Osteoblast (primary cell): ENCODE measurements around the gene TECTB. TPM values are rescaled to one million over a fixed set of nuclear protein-coding genes. Genes with fewer than 3 reads are reported as not detected.

Source experiments
- DNase-seq: peaks from one replicate; pipeline ENCODE4 v3.0.0; 2011; ENCODE audit warnings: low spot score, mixed read lengths; ENCODE audit not compliant: insufficient read length; ENCODE audit errors: missing footprints
- H2AFZ ChIP-seq: 2 replicates; pipeline ENCODE4 v1.6.0; 2011; ENCODE audit warnings: mild to moderate bottlenecking, low read length
- H3K27ac ChIP-seq: 2 replicates; pipeline ENCODE4 v1.5.1; 2011; ENCODE audit warnings: mild to moderate bottlenecking, low read depth, low read length, moderate library complexity
- H3K27me3 ChIP-seq: 2 replicates; pipeline ENCODE4 v1.6.0; 2012; ENCODE audit warnings: mild to moderate bottlenecking, control low read depth, inconsistent platforms, low read length, moderate library complexity; ENCODE audit not compliant: insufficient read depth
- H3K36me3 ChIP-seq: 2 replicates; pipeline ENCODE4 v1.5.1; 2011; ENCODE audit warnings: mild to moderate bottlenecking, low read length, control low read depth, moderate library complexity; ENCODE audit not compliant: insufficient read depth
- H3K4me1 ChIP-seq: 2 replicates; pipeline ENCODE4 v1.5.1; 2011; ENCODE audit warnings: mild to moderate bottlenecking, low read length, control low read depth, moderate library complexity; ENCODE audit not compliant: insufficient read depth
- H3K4me2 ChIP-seq: 2 replicates; pipeline ENCODE4 v1.6.0; 2011; ENCODE audit warnings: mild to moderate bottlenecking, low read length; ENCODE audit not compliant: insufficient read depth
- H3K4me3 ChIP-seq: fragments of 200-600 bp; sonication (generic); 3 replicates; pipeline ENCODE4 v1.5.1; 2012; ENCODE audit warnings: mild to moderate bottlenecking, low read length, inconsistent platforms; ENCODE audit not compliant: insufficient read depth
- H3K79me2 ChIP-seq: 2 replicates; pipeline ENCODE4 v1.6.0; 2012; ENCODE audit warnings: mild to moderate bottlenecking, low read length, control low read depth, inconsistent platforms; ENCODE audit not compliant: insufficient read depth
- H3K9me3 ChIP-seq: 2 replicates; pipeline ENCODE4 v1.5.1; 2011; ENCODE audit warnings: low read depth, low read length, control low read depth
- H4K20me1 ChIP-seq: 2 replicates; pipeline ENCODE4 v1.6.0; 2012; ENCODE audit warnings: mild to moderate bottlenecking, low read length, control low read depth; ENCODE audit not compliant: insufficient read depth
- total RNA-seq: library from RNA; depleted of rRNA; stranded (reverse); fragments of >200 nt; gene quantifications from 2 replicates; pipeline ENCODE4 v1.2.3, GENCODE V29; 2012
- TF ChIP-seq, protein P1 (sequence below): IDR thresholded peaks from 2 replicates; pipeline ENCODE4 v1.5.1; 2011; ENCODE audit warnings: mild to moderate bottlenecking, low read depth, low read length, moderate library complexity; ENCODE audit errors: extremely low read depth

The TECTB gene
- total RNA-seq, 1 donor, result not detected

DNA sequence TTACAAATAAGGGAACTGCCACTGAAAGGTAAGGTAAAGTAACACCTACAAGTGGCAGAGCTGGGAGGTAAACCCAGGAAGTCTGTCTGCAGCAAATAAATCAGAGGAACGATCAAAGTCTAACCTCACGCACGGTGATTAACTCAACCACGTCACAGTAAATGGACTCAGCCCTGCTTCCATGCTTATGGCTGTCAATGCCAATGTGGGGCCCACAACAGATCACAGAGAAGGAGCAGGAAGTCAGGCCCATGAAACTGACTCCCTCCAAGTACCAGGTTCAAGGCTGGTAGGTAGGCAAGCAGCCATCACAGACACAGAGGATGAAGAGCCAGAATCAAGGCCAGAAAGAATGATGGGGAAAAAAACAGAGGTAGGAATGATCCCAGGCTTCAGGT, 52.7 kb downstream of the TECTB start:
- H3K4me2 ChIP-seq, result no peak overlapping the region
- no peaks in the 10 kb centered on the region for H4K20me1 ChIP-seq
- no peaks in the 10 kb centered on the region for H3K36me3 ChIP-seq
- H3K27ac ChIP-seq, result no peak overlapping the region
- H3K4me1 ChIP-seq, result no peaks in the 10 kb centered on the region
- TF ChIP-seq, protein P1, sequence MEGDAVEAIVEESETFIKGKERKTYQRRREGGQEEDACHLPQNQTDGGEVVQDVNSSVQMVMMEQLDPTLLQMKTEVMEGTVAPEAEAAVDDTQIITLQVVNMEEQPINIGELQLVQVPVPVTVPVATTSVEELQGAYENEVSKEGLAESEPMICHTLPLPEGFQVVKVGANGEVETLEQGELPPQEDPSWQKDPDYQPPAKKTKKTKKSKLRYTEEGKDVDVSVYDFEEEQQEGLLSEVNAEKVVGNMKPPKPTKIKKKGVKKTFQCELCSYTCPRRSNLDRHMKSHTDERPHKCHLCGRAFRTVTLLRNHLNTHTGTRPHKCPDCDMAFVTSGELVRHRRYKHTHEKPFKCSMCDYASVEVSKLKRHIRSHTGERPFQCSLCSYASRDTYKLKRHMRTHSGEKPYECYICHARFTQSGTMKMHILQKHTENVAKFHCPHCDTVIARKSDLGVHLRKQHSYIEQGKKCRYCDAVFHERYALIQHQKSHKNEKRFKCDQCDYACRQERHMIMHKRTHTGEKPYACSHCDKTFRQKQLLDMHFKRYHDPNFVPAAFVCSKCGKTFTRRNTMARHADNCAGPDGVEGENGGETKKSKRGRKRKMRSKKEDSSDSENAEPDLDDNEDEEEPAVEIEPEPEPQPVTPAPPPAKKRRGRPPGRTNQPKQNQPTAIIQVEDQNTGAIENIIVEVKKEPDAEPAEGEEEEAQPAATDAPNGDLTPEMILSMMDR, result no peak
- no peaks in the 10 kb centered on the region for H3K79me2 ChIP-seq
- peaks cover 5% of the 10 kb centered on the region for H3K27me3 ChIP-seq
- no peak for DNase-seq
- H2AFZ ChIP-seq, result no peak overlapping the region
- no peak overlapping the region for H3K4me3 ChIP-seq
- no peaks in the 10 kb centered on the region for H3K9me3 ChIP-seq

DNA sequence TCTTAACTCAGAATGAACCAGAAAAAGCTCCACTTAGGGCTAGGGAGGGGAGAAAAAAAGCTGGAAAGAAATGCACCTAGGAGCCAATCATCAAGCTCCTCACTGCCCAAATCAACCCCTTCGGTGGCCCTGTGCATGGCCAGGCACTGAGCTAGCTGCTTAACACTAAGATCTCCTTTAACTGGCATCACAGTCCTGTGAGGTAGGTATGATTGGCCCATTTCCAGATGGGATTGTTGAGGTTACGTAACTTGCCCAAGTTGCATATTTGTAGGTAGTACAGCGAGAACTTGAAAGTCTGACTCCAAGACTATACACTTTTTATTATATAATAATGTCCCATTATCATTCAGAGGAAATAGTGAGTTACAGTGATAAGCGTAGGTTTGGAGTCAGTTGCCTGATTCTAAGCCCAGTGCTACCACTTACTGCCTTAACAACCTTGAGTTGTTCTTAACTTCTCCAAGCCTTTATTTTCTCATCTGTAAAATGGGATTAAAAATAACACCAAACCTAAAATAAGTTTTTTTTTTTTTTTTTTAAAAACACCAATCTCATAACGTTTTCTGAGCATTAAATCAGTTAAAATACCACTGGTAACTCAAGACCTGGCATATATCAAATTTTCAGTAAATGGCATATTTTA, 53.5 kb downstream of the TECTB start:
- Histone ChIP-seq H3K9me3 (no peaks in the 10 kb centered on the region), H3K4me2 (no peak overlapping the region), H4K20me1 (no peaks in the 10 kb centered on the region), H3K27me3 (peaks cover 5% of the 10 kb centered on the region), H3K36me3 (no peaks in the 10 kb centered on the region), H3K27ac (no peak overlapping the region), H2AFZ (no peak overlapping the region), H3K4me3 (no peak overlapping the region), H3K79me2 (no peaks in the 10 kb centered on the region), H3K4me1 (no peaks in the 10 kb centered on the region)
- TF ChIP-seq, protein P1, result no peak
- no peak for DNase-seq

DNA sequence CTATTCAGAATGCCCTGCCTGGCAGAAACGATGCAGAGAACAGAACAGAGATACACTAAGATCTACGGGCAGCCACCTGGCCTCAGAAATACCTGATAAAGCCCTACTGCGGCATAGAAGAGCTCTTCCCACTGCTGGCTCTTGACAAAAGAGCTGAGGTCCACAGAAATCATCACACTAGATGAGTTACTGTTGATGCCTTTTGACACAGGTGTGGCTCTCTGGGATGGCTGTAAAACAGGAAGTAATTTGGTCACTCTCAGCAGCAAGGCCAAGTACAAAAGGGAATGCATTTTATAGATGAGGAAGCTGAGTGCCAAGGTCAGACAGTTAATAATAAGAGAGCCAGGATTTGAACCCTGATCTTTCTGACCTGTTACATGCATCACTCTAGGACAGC, 55.8 kb downstream of the TECTB start:
- Histone ChIP-seq H3K27me3 (peaks cover 5% of the 10 kb centered on the region), H3K4me3 (no peak overlapping the region), H3K27ac (no peak overlapping the region), H3K36me3 (no peaks in the 10 kb centered on the region), H4K20me1 (no peaks in the 10 kb centered on the region), H3K4me2 (no peak overlapping the region), H2AFZ (no peak overlapping the region), H3K9me3 (no peaks in the 10 kb centered on the region), H3K79me2 (no peaks in the 10 kb centered on the region), H3K4me1 (no peaks in the 10 kb centered on the region)
- DNase-seq, result no peak
- TF ChIP-seq, protein P1, result no peak

DNA sequence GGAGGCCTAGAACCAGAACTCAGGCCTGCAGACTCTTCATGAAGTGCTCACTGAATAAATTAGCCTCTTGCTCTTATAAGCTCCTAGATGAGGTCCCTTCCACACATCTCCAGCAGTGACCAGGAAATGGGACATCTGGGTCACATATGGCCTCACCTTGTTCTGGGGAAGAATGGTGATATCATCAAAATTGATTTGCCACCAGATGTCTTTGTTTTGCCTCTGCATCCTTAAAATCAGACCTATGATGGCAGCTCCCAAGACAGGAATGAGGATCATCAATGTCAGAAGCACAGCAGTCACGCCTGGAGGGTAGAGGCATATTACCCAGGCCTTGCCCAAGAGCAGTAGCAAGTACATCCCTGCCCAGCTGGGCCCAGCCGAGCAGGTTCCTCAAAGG, 57.4 kb downstream of the TECTB start:
- Histone ChIP-seq H3K36me3 (no peaks in the 10 kb centered on the region), H3K4me1 (no peaks in the 10 kb centered on the region), H3K27me3 (peaks cover 5% of the 10 kb centered on the region), H3K9me3 (no peaks in the 10 kb centered on the region), H4K20me1 (no peaks in the 10 kb centered on the region), H3K4me2 (no peak overlapping the region), H3K79me2 (no peaks in the 10 kb centered on the region), H2AFZ (no peak overlapping the region), H3K4me3 (no peak overlapping the region), H3K27ac (no peak overlapping the region)
- TF ChIP-seq, protein P1, result no peak
- no peak for DNase-seq
